HG02943 (cell line): ENCODE measurements around the gene AP4S1.

Experiments
- ATAC-seq: cut with Tn5 transposase; IDR thresholded peaks from one replicate; pipeline ENCODE4 v1.9.1; 2021; ENCODE audit warnings: mild to moderate bottlenecking, low read depth, moderate library complexity; ENCODE audit not compliant: unreplicated experiment

The AP4S1 gene, protein sequence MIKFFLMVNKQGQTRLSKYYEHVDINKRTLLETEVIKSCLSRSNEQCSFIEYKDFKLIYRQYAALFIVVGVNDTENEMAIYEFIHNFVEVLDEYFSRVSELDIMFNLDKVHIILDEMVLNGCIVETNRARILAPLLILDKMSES

DNA sequence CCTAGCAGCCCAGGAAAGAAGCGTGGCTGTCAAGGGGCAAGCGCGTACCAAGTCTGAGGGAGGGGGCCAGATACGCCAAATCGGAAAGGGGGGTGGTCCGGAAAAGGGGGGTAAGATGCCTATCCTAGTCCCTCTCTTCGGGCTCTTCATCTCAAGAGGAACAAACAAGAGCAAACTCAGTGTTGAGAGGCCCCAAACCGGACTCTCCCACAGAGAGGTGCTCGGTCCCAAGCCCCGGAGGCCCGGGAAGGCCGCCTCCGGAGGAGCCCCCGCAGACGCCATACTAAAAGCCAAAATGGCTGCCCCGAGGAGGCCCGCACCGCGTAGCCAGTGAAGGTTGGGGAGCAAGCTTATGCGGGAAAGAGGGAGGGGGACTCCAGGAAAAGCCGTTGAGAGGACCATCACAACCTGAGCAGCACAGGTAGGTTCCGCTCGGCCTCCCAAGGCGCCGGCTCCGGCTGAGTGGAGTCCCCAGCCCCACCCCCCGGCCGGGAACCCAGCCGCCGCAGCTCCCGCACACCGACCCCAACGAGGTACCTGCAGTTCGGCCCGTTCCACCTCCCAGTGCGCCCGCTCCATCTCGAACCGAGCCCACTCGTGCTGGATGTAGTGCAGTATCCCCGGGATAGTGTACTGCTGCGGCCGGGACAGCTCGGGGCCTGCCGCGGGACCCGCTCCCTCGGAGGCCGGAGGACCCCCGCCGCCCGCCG is at the start of gene AP4S1:
Gene AP4S1 (plus strand): TSS at position 283 of the 710 bp plus-strand sequence. CDS start 40,548 bp downstream, outside the sequence.
- ATAC-seq: peak; percentile 10

DNA sequence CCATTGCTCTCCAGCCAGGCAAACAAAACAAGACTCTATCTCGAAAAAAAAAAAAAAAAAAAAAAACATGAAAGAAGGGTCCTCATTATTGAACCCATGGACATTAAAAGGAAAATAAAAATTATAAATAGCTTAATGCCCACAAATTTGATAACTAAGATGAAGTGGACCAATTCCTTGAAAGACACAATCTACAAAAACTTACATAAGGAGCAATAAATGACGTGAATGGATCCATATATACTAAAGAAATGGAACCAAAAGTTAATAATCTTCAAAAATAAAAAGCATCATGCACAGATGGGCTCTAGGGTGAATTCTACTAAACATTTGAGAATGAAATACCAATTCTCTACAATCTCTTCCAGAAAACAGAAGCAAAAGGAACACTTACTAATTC is 47.7 kb upstream of the AP4S1 start:
- ATAC-seq: no peak

DNA sequence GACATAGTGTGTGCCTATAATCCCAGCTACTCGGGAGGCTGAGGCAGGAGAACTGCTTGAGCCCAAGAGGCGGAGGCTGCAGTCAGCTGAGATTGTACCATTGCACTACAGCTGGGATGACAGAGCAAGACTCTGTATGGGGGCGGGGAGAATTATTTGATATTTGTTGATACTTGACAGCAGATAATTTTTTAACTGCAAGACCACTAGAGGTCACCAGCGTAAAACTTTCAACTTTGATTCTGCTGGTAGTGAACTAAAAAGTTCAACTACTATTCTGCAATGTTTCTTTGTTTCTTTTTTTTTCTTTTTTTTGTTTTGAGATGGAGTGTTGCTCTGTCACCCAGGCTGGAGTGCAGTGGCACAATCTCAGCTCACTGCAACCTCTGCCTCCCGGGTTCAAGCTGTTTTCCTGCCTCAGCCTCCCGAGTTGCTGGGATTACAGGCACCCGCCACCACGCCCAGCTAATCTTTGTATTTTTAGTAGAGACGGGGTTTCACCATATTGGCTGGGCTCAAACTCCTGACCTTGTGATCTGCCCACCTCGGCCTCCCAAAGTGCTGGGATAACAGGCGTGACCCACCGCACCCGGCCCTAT is 45.2 kb upstream of the AP4S1 start:
- ATAC-seq: peak; percentile 62

DNA sequence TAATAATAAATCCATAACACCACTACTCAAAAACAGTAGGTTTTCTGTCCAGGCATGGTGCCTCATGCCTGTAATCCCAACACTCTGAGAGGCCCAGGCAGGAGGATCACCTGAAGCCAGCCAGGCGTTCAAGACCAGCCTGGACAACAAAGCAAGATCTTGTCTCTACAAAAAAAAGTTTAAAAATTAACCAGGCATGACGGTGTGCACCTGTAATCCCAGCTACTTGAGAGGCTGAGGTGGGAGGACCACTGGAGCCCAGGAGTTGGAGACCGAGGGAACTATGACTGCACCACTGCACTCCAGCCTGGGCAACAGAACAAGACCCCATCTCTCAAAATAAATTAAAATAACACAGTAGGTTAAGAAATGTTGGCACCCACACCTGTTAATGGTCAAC is 44.5 kb upstream of the AP4S1 start:
- ATAC-seq: no peak

DNA sequence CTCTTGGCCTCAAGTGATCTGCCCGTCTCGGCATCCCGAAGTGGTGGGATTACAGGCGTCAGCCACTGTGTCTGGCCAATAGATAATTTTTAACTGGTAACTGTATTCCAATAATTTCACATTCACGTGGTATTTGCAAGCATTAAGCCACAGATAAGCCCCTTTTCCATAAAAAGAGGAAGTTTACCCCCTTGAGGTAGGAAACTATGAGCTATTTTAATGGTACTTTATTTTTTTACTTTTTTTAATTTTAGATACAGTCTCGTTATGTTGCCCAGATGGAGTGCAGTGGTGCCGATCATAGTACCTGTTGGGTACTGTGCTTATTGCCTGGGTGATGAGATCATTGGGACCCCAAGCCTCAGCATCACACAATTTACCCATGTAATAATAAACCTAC is 42.9 kb upstream of the AP4S1 start:
- ATAC-seq: no peak

DNA sequence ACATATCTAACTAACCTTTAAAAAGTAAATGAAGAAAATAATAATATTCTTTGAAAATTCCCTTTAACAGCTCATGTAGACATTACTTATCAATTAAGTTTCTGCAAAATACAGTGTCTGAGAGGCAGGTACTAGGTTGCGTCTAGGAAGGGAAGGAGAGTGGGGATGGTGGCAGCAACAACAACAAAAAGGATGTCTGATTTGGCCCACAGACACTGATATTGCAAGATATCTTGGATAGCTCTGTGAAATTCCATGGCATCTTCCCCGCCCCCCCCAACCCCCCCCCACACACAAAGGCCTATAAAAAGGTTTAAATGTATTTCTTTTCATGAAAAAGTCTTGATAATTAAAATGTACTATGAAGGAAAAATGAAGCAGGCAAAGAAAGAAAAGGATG is 41.6 kb upstream of the AP4S1 start:
- ATAC-seq: no peak

DNA sequence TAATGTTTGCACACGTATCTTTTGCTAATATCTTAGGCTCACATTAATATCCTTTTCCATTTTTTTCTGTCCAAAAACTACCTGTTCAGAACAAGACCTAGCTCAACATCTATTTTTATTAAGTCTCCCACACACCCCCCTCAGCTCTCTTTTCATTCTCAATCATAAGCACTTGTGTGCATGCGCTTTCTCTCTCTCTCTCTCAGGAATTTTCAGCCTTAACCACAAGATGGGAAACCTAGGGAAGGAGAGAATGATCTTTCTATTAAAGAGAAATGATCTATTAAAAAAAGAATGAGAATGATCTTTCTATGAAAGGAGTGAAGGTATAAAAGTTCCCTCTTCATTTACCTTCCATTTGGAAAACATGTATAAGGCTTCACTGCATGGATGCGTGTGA is 39.7 kb upstream of the AP4S1 start:
- ATAC-seq: no peak

DNA sequence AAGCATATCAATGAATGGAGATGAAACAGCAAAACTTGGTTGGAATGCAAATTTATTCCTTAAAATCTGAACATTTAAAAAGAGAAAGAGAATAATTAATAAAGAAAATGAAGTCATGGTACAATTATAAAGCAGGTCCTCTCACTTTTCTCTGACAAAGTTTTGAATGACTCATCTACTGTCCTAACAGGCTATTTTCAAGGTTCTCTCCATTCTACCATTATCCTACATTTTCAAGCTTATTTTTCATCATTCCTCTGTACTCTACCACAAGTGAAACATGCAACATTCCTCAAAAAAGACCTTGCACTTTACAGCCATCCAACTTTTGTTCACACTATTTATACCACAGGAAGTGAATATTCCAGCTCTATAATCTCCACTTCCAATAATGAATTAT is 36.9 kb upstream of the AP4S1 start:
- no peak for ATAC-seq

DNA sequence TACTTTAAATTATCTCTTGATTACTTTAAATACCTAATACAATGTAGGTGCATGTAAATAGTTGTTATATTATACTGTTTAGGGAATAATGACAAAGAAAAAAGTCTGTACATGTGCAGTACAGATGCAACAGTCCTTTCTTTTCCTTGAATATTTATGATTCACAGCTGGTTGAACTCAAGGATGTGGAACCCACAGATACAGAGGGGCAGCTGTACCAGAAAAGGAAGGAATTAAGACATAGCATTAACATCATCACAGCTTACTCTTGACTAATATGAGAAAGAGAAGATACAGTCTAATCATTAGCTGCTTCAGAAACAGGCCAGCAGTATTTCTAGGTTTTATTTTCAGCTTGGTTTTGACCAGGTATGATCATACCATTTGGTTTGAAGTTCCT is 34.7 kb upstream of the AP4S1 start:
- no peak for ATAC-seq

DNA sequence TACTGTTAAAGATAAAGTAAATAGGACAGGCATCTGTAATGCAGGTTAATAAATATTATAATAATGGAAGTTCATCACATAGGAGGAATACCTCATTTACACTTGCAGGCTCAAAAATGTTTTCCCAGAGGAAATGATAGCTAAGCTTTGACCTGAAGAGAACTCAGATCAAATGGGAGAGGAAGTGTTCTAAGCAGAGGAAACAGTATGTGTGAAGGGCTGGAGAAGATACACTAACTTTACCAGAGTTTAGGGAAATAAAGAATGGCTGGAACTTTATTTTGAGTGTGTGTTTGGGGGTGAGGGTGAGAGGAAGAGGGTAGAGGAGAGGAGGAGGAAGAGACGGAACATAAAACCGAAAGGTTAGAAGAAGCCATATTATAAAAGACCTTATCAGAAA is 34.0 kb upstream of the AP4S1 start:
- no peak for ATAC-seq

DNA sequence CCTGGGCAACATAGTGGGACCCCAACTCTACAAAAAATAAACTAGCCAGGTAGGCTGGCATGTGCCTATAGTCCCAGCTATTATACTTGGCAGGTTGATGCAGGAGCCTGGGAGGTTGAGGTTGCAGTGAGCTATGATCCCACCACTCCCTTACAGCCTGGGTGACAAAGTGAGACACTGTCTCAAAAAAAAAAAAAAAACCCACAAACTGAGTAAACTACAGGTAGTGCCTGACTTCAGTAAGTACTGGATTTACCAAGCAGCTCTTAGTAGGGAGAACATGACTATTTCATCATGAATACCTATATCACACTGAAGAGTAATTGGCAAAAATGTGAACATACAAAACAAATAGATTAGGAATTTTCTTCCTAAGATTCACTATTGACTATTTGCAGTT is 32.4 kb upstream of the AP4S1 start:
- no peak for ATAC-seq

DNA sequence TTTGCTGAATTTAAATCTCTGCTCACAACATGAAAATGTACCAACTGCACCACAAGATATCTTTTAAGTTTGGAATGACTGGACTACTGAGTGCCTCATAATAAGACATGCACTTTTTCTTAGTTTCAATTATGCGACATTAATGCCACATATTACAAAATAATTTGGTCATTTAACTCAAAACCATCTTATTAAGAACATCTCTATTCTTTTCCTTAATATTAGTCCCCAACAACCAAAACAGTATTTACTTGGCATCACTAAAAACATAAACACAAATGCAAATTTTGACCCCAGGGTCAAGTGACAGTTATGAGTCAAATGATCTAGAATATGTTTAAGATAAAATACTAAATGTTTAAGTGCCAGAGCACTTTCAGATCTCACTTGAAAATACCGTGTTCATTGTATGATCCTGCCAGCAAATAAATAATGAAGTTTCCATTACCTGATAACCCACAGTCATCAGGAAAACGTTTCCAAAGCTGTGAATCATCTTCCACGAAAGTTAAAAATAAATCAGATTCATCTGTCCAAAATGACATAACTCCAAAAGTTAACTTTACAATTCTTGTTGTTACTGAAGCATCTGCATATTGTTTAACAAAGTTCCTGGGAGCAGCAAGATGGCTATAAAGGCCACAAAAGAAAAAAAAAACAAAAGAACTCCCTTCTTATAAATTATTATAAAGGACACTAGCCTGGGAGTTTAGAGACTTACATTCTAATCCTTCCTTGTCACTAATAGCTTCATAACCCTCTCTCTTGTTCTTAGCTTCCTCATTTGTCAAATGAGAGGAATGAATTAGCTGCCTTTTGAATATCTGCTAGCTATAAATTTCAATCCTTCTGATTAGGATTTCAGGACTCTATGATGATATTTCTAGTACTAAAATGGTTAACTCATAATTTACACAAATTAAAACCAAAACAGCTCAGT is 30.5 kb upstream of the AP4S1 start:
- no peak for ATAC-seq

DNA sequence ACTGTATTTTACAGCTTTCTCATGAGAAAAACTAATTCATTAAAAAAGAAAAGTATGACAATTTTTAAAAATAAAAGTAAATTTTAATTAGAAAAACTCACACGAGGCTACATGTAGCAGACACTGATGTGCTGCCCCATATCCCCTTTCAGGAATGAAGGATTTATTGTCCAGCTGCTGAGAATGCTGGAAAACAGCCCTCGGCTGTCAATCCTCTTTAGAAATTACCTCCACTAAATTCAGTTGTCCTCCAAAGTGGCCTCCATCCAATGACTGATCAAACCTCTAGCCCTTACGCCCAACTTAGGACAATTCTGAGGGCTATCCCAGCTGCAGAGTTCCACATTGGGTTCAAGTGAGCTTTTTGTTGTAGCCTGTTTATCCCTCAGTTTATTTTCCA is 29.8 kb upstream of the AP4S1 start:
- no peak for ATAC-seq

DNA sequence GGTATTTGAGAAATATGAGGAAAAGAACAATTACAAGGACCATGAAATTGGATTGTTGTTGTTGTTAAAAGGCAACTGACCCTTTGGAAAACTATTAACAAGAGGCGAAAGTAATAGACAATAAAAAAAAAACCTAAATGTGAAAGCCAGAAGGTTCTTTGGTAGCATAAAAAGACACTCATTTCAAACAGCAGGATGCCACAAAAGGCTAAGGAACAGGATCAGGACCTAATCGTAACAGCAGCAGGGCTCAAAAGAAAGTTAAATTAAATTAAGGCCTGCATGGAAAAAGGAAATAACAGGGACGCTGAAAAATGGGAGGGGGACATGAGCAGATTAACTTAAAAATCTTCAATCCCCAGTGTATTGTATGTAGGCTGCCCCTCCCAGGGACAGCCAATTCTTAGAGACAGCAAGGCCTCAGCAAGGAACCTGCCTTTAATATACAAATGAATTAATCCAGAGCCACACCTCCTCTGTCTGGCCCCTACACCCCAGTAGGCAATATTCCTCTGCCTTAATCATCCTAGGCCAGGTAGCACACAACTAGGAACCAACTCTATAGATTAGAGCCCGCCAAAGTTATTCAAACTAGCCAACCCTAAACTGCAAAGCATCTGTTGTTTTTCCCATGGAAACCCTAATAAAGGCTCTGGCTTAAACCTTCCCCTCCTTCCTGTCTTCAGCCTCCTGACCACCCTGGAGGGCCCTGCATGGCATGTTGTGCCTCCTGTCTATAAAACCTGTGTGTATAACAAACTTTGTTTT is 28.4 kb upstream of the AP4S1 start:
- no peak for ATAC-seq

DNA sequence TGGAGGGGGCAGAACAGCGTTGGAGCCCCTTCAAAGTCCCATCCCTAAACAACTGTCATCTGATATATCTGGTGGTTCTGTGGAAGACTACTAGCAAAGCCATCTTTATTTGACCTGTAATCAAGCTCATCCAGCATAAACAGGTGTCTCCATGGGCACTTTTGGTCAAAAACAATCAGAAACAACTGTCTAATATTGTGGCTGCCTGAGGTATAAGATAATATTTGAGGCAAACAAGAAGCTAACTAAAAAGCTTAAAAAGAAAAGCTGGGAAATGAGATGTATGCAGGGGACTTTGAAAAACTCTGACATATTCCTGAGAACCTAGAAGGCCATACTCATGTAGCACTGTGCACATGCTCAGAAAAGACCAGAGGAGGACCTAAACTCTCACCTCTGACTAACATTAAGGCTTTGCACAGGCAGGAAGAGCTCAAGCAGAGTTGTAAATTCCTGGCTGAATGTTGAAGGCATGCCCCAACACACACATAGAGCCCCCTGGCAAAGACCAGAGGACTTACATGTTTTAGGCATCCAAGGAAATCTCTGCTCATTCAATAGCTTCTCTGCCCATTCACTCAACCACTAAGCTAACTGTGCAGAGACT is 27.2 kb upstream of the AP4S1 start:
- ATAC-seq: no peak

DNA sequence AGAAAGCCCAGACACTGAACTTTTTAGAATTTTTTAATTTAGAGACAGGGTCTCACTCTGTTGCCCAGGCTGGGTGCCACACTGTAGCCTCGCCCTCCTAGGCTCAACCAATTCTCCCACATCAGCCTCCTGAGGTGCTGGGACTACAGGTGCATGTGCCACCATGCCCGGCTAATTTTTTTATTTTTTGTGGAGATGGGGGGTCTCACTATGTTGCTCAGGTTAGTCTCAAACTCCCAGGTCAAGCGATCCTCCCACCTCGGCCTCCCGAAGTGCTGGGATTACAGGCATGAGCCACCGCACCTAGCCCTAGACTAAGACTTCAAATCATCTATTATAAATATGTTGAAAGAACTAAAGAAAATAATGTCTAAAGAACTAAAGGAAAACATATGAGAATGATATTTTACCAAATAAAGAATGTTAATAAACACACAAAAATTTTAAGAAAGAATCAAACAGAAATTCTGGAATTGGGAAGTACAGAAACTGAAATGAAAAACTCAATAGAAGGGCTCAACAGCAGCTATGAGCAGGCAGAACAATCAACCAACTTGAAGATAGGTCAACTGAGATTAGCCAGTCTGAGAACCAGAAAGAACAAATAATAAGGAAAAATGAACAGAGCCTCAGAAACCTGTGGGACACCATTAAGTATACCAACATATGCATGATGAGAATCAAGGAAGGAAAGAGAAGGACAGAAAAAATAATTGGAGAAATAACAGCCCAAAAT is 26.2 kb upstream of the AP4S1 start:
- ATAC-seq: no peak

DNA sequence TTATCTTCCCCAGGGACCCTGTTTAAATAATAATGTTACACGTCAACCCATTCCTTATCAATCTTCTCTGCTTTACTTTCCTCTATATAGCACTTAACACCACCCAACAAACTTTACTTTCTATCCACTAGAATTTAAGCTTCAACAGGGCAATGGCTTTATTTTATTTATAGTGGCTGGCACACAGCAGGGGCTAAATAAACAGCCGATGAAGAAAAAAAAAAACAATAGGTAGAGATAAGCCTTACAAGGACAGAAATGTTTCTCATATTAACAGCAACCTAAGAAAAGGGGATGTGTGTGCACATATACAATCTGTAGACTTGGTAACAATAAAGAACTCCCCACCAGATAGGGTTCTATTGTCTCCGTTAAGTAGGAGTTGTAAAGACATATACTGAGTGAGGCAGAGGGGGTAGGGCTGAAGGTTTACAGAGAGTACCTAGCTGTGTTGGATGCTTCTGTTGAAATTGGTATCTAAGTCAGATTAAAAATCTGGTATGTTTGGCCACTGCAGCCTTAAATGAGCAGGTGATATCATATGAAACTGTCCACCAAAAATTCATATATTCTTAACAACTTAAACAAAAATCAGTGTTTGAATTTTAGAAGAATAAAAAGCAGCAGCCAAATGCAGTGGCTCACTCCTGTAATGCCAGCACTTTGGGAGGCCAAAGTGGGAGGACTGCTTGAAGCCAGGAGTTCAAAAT is 24.7 kb upstream of the AP4S1 start:
- no peak for ATAC-seq

DNA sequence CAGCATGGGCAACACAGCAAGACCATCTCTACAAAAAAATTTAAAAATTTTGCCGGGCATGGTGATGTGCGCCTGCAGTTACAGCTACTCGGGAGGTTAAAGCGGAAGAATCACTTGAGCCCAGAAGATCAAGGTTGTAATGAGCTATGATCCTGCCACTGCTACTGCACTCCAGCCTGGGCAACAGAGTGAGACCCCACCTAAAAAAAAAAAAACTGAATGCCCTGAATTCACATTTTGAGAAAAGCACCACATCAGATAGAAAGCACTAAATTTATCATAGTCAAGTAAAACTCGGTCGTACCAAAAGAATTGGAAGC is 24.1 kb upstream of the AP4S1 start:
- ATAC-seq: no peak

DNA sequence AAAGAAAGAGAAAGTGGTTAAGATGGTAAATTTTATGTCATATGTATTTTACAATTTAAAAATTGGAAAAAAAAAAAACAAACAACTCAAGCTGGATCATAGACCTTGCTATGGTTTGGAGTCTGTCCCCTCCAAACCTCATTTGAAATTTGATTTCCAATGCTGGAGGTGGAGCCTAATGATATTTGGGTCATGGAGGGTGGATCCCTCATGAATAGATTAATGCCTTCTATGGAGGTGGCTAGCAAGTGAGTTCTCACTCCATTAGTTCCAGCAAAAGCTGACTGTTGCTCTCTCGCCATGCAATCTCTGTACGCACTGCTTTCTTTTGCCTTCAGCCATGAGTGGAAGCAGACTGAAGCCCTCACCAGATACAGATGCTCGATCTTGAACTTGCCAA is 22.2 kb upstream of the AP4S1 start:
- no peak for ATAC-seq
